Measurements from ENCODE around the gene JADE2.

GRCh38 chr5:134500699-134501430 is 24.6 kb upstream of the JADE2 start:
- TF ChIP-seq CTCF (IDR thresholded peaks at IDR 0.05) (no peak), POLR2A (IDR thresholded peaks at IDR 0.05) (no peak)
